ENCODE measurements around the gene CACNA2D3.
A peak's percentile ranks its signal among the peaks of the same experiment; 100 is the strongest.

CACNA2D3 gene

DNA sequence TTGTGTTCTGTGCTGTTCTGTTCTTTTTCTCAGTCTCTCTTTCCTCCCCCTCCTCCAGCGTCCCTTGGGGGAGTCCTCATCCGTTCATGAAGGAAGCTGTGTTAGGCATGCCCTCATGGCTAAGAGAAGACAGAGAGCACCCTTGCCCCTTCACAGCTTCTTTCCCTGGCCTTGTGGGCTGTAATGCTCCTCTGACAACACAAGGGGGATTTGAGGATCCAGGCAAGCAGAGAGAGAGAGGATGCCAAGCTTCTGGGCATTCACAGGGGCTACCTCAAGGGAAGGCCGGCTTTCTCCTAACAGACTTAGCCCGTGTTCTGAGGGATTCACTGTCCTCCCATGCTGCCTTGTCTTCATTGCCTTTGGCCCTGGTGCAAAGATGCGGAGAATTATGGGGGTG is 416.0 kb downstream of the CACNA2D3 start:
- no peak for DNase-seq

DNA sequence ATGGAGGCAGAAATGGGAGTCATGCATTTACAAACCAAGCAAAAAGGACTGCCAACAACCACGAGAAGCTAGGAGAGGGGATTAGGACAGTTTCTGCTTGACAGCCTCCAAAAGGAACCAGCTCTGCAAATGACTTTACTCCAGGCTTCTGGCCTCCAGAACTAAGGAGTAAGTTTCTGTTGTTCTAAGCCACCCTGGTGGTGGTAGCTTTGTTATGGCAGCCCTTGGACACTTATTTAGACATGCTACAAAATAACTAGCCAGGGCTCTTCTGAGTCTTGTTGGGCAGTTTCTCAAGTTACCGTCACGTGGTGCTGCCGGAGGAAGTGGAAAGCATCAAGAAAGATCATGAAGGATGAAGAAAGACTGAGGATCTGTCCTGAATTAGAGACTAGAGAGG is 419.0 kb downstream of the CACNA2D3 start:
- no peak for DNase-seq

DNA sequence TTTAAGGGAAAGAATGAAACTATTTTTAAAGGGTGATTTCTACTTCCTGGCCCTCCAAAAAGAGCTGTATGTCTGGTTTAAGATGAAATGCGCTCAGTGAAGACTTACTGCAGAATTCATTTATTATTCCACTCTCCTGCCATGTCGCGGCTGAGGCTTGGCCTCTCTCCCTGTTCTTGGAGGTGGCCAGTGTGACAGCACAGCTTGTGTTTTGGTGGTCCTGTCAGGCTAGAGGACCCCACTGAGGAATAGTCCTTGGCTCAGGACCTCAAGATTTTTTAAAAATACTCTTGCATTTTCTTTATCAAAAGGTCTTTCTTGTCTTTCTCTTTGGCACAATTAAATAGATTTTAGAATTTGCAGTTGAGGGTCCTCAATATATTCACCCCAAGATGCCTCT is 421.1 kb downstream of the CACNA2D3 start:
- no peak for DNase-seq

- DNase-seq: no peak
These were observed 424.7 kb downstream of the CACNA2D3 start for GRCh38 chr3:54547051-54547450.

DNA sequence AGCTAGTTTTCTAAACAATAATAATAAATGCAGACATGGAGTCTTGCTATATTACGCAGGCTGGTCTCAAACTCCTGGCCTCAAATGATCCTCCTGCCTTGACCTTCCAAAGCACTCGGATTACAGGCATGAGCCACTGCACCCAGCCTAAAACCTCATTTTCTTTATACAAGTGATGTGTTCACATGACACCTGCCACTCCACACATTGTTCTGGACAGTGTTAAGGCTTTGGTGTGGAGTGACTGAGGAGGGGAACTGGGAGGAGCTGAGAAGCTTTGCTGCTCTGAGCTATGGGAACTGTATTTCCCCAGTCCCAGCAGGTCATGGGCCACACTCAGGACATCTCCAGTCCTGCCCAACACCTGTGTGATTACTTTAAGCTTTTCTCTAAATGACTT is 425.5 kb downstream of the CACNA2D3 start:
- DNase-seq: no peak

DNA sequence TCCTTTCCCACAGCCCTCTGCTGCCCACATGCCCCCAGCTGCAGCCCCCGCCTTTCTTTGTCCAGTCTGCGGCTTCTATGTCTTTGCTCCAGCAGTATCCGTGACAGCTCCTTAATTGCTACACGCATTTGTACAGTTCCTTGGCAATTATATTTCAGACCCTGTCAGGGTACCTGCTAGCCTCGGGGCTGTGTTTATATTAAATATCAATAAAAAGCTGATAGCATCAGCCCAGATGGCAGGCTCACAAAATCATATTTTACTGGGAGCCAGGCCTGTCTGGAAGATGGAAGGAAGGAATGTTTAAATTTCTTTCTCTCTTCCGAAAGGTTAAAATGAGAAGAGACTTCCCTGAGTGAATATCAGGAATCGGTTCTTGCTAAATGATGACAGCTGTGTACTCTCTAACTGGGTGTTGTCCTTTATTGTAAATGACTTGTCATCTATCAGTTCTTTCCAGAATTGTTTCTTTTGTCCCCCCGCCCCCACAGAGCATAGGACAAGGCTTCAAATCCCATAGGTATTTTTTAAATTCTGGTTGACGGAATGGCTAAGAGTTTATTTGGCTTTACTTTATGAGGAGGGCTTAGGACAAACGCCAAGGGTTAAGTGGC is 427.4 kb downstream of the CACNA2D3 start:
- DNase-seq: no peak

- peak; percentile 15 for DNase-seq
These were observed 428.0 kb downstream of the CACNA2D3 start for GRCh38 chr3:54550221-54550977.

- peak; percentile 39 for DNase-seq
These were observed 434.3 kb downstream of the CACNA2D3 start for GRCh38 chr3:54556630-54557029.

- DNase-seq: peak; percentile 49
These were observed 435.4 kb downstream of the CACNA2D3 start for GRCh38 chr3:54557538-54558428.

DNA sequence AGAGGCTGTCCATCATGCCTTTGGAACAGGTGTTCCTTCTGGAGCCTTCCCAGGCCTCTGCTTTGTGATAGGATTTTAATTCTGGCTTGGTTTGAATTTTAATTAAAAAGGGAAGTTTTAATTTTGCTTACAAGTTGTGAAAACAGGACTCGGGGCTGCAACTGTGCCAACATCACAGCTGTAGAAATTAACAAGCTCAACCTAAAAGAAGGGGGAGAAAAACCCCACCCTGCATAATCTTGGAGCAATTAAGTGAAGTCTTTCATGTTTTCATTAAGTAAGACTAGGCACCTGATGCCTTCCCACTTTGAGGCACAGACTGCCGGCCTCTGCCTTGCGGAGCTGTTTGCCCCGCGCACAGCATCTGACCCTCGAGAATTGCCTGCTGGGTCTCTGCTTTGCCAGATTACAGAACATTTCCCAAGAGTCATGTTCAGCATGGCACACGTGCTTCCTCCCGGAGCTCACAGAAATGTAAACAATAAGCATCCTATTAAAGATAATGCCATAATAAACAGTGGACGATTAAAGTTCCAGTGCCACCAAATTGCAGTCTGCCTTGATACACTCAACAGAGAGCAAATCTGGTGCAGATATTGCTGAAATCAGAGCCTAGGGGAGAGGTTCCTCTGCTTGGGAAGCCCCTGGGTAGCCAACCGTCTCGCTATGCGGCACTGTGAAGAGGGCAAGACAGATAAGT is 441.3 kb downstream of the CACNA2D3 start:
- no peak for DNase-seq

DNA sequence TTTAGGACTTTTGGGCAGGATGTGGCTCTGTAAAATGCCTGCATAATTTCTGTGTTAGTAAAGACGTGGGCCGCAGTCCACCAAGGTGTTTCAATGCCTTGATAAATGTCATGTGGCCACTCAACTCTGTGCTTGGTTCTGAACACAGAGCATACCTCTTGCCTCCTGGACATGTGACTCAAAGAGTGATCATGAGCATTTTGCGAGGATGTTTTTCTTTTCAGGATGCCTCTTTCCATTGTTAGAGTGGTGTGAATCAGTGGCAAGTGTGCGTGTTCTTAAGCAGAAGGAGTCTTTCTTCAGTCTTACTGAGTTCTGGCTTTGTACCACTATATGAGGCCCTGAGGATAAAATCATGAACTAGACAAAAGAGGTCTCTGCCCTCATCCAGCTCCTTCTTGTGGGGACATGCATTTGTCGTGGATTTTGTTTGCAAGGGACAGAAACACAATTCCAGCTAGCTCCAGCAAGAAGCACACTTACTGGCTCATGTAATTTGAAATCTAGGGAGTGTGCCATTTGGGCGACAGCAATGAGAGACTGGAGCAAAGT is 442.1 kb downstream of the CACNA2D3 start:
- DNase-seq: no peak

DNA sequence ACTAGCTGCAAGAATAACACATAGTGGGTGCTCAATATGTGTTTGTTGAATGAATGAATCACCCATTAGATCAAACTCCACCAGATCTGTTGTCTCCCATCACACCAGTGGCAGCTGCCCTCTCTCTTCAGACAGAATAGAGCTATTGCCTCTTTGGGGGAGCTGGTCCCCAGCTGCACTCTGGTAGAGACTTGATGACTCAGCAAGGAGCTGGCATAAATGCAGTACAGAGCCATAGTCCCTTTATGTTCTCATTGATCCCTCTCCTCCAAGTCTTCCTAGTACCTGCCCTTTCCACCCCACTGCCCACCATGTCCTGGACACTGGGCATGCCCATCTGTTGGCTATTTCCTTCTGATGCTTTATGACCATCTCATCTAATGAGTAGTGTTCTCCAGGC is 443.6 kb downstream of the CACNA2D3 start:
- no peak for DNase-seq

DNA sequence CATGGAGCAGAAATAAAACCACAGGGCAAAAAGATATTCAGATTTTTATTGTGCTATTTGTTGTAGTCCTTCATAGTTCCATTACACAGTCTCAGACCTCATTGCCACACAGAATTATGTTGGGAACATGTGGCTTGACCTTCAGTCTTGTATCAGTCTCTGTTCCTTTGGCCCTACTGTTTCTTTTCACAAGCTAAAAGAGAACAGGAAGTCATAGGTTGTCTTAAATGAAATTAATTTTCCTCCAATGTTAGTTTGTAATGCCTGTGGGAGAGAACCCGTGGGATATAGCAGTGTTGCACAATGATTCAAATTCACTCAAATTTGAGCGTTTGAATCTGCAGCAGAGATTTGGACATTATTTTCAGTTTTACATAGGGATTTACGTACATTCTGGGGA is 445.6 kb downstream of the CACNA2D3 start:
- no peak for DNase-seq

- DNase-seq: no peak
These were observed 447.7 kb downstream of the CACNA2D3 start for GRCh38 chr3:54570008-54570407.

GRCh38 chr3:54572197-54572895 is 450.0 kb downstream of the CACNA2D3 start:
- DNase-seq: no peak

- no peak for DNase-seq
These were observed 451.5 kb downstream of the CACNA2D3 start for GRCh38 chr3:54573858-54574257.

GRCh38 chr3:54574906-54575617 is 452.7 kb downstream of the CACNA2D3 start:
- no peak for DNase-seq

- DNase-seq: no peak
These were observed 453.2 kb downstream of the CACNA2D3 start for GRCh38 chr3:54575618-54575960.

GRCh38 chr3:54577313-54577712 is 455.0 kb downstream of the CACNA2D3 start:
- no peak for DNase-seq

DNA sequence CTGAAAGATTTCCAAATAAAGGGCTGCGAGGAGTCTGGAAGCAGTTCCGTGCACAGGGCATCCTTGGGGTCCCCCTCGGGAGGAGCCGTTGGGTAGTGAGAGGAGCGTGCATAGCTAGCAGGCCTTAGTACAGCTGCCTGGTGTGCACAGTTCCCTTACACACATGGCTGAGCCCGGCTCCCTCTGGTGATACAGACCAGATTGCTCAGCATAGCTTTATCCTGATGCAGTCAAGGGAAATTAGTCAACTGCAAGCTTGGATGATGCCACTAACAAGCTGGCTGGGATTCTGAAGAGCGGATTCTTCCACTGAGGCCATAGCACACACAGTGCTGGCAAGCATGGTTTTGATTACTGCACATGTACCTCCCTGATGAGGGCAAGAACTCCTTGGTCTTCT is 456.1 kb downstream of the CACNA2D3 start:
- no peak for DNase-seq

DNA sequence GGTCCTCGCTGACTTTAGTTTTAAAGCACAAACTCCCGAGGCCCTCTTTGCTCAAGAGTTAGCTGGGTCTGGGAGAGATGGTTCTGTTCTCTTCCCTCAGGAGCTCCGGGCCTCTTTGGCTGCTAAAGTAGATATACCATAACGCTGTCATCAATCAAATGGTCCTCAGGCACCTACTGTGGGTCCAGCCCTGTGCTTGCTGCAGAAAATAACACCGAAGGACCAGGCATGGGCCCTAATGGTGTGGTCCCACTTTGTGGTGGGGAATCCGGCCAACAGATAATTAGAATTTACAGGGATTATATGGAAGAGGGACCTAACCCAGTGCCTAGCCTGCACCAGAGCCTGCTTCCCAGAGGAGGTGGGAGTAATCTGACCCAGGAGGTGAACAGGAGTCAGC is 458.1 kb downstream of the CACNA2D3 start:
- DNase-seq: no peak

GRCh38 chr3:54582424-54582823 is 460.1 kb downstream of the CACNA2D3 start:
- DNase-seq: no peak

Data from NCI-H146 (cell line).